ENCODE results near the gene TMEM258. TPM values are rescaled to one million over a fixed set of nuclear protein-coding genes. Genes with fewer than 3 reads are reported as not detected.

TMEM258 gene
- total RNA-seq, 1 experiment from 2014 or later, result 110 TPM

GRCh38 chr11:61817471-61818202 lies 25.2 kb upstream of the TMEM258 start:
- Histone ChIP-seq H3K36me3 (ENCODE audit: low read depth, low read length) (peaks cover 7% of the 10 kb centered on the region; the same call in 1 of the 2 replicates), H3K9me2 (replicated peaks; ENCODE audit: low read length) (no peaks in the 10 kb centered on the region), H3F3A (ENCODE audit: low read length, unreplicated experiment) (no peaks in the 10 kb centered on the region), H3K4me3 (ENCODE audit: low read length) (peak overlapping the region; percentile 78), H3K4me2 (ENCODE audit: low read length) (peak overlapping the region; percentile 92), H3K9me3 (ENCODE audit: low read length) (no peaks in the 10 kb centered on the region), H3K27me3 (ENCODE audit: low read length) (no peaks in the 10 kb centered on the region), H3K4me1 (ENCODE audit: insufficient read depth, low read length) (peaks cover 47% of the 10 kb centered on the region), H3K27ac (ENCODE audit: low read length) (peak overlapping the region; percentile 39), H4K20me1 (ENCODE audit: low read length) (no peaks in the 10 kb centered on the region), H3K79me2 (ENCODE audit: low read length) (peaks cover 44% of the 10 kb centered on the region), H3K9ac (ENCODE audit: low read length) (peak overlapping the region; percentile 92), H2AFZ (ENCODE audit: low read length) (peak overlapping the region; percentile 66)
- DNase-seq (peak; percentile 7), ATAC-seq (no peak)
- no peak for TF ChIP-seq CTCF (conservative IDR thresholded peaks at IDR 0.05; ENCODE audit: low read depth, low read length)
- TF ChIP-seq EZH2 (IDR thresholded peaks at IDR 0.05; ENCODE audit: low read length, unreplicated experiment), result no peak
- no peak for TF ChIP-seq EZH2phosphoT487 (IDR thresholded peaks at IDR 0.05; ENCODE audit: borderline replicate concordance, low read length)
- CTCF ChIA-PET, result interaction anchor here (1.0 kb wide), 1 partner anchor 21 kb away, joined by 5 read pairs; no protein-coding TSS in a partner anchor
- TSS peak; percentile 25 for BruUV-seq (replicated peaks)
- POLR2A ChIA-PET (ENCODE audit: unreplicated experiment), result interaction anchor here (0.5 kb wide), 2 partner anchors 116 to 149 kb away, joined by 3 read pairs; no protein-coding TSS in a partner anchor
- intact Hi-C loops (cut with micrococcal nuclease), result loop anchor here (1.0 to 5.0 kb wide), 2 partner anchors 25 to 75 kb away; partner anchors contain the start of genes FADS3, FEN1 and TMEM258

GRCh38 chr11:61816736-61817455 lies 24.5 kb upstream of the TMEM258 start, which contains the start of gene FADS1:
FADS1 (minus strand) TSS chr11:61817003; CDS start chr11:61816929, 74 bp downstream.
- Histone ChIP-seq H3K9me3 (ENCODE audit: low read length) (no peaks in the 10 kb centered on the region), H3K27ac (ENCODE audit: low read length) (peak within 1 kb of the TSS; percentile 86), H3K9me2 (replicated peaks; ENCODE audit: low read length) (no peaks in the 10 kb centered on the region), H3K27me3 (ENCODE audit: low read length) (no peaks in the 10 kb centered on the region), H3K4me1 (ENCODE audit: insufficient read depth, low read length) (peaks cover 46% of the 10 kb centered on the region), H3K36me3 (ENCODE audit: low read depth, low read length) (peaks cover 12% of the 10 kb centered on the region; the same call in 1 of the 2 replicates), H4K20me1 (ENCODE audit: low read length) (no peaks in the 10 kb centered on the region), H3K4me3 (ENCODE audit: low read length) (peak within 1 kb of the TSS; percentile 78), H3F3A (ENCODE audit: low read length, unreplicated experiment) (no peaks in the 10 kb centered on the region), H3K4me2 (ENCODE audit: low read length) (peak within 1 kb of the TSS; percentile 92), H3K9ac (ENCODE audit: low read length) (peak within 1 kb of the TSS; percentile 92), H3K79me2 (ENCODE audit: low read length) (peaks cover 39% of the 10 kb centered on the region), H2AFZ (ENCODE audit: low read length) (peak within 1 kb of the TSS; percentile 76)
- intact Hi-C loops (cut with micrococcal nuclease), result loop anchor here (1.0 to 5.0 kb wide), 2 partner anchors 25 to 75 kb away; partner anchors contain the start of genes FADS3, FEN1 and TMEM258
- no TSS peak for BruUV-seq (replicated peaks)
- TF ChIP-seq CTCF (conservative IDR thresholded peaks at IDR 0.05; ENCODE audit: low read depth, low read length), result peak; percentile 69
- no peak for TF ChIP-seq EZH2phosphoT487 (IDR thresholded peaks at IDR 0.05; ENCODE audit: borderline replicate concordance, low read length)
- TF ChIP-seq EZH2 (IDR thresholded peaks at IDR 0.05; ENCODE audit: low read length, unreplicated experiment), result no peak
- POLR2A ChIA-PET (ENCODE audit: unreplicated experiment), result interaction anchor here (0.5 to 0.6 kb wide), 2 partner anchors 150 to 1025 kb away, joined by 3 to 6 read pairs; no protein-coding TSS in a partner anchor
- ATAC-seq (peak; percentile 44), DNase-seq (peak; percentile 97)
- CTCF ChIA-PET, result interaction anchor here (1.0 kb wide), 1 partner anchor 20 kb away, joined by 5 read pairs; no protein-coding TSS in a partner anchor
